ENCODE results near the gene GPHB5.

- no peak for TF ChIP-seq EZH2 (IDR thresholded peaks at IDR 0.05)
- TF ChIP-seq POLR2AphosphoS5 (IDR thresholded peaks at IDR 0.05; ENCODE audit: borderline replicate concordance, low read depth, low read length), result no peak
These were observed 25.1 kb upstream of the GPHB5 start for GRCh38 chr14:63343878-63344277.
